Measurements from ENCODE around the gene MYB. TPM values are rescaled to one million over a fixed set of nuclear protein-coding genes. Genes with fewer than 3 reads are reported as not detected.

MYB gene
- total RNA-seq, 1 donor from 2014 or later = 0.24 TPM

DNA sequence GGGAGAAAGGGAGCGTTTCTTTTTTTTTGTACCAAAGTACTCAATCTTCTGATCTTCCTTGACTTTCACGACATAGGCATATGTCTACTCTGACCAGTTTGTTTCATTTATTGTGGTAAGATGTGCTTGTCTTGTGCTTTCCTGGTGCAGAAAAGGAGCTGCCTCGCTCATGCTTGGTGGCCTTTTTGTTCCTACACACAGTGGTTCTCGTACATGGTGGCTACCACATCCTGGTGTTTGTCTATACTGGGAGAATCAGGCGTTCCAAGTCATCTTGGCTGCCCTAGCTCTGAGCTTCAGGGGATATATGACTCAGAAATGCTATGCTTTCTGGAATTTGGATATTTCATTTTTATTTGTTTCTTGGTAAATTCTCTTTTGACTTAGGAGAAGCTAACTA is 31.8 kb downstream of the MYB start:
- intact Hi-C loops (cut with DNase I) = no loop called here
- no peak for DNase-seq (ENCODE audit: low spot score)

DNA sequence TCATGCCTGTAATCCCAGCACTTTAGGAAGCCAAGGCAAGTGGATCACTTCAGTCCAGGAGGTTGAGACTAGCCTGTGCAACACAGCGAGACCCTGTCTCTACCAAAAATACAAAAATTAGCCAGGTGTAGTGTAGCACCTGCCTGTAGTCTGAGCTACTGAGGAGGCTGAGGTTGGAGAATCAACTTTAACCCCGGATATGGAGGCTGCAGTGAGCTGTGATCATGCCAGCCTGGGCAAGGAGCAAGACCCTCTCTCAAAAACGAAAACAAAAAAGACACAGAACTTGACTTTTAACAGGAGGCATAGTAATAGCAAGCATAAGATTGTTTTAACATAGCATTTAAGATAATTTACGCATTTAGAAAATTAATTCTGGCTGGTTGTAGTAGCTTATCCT is 32.5 kb downstream of the MYB start:
- intact Hi-C loops (cut with DNase I) = no loop called here
- no peak for DNase-seq (ENCODE audit: low spot score)

DNA sequence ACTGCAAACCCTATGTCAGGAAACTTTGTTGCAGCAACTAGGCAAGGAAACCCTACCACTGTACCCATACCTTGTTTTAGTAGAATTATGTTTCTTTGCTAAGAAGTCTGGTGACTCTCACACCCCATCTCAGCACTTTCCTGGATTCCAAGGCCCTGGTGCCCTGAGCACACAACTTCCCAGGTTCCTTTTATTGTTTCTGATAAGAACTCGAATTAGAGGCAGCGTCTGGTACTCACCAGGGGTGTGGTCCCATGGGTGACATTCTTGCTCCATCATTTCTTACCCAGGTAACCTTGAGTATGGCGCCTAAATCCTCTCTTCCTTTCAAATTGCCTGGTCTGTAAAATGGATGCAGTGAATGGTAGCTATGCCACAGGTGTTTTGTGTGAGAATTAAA is 34.1 kb downstream of the MYB start:
- no peak for DNase-seq (ENCODE audit: low spot score)
- intact Hi-C loops (cut with DNase I) = no loop called here

DNA sequence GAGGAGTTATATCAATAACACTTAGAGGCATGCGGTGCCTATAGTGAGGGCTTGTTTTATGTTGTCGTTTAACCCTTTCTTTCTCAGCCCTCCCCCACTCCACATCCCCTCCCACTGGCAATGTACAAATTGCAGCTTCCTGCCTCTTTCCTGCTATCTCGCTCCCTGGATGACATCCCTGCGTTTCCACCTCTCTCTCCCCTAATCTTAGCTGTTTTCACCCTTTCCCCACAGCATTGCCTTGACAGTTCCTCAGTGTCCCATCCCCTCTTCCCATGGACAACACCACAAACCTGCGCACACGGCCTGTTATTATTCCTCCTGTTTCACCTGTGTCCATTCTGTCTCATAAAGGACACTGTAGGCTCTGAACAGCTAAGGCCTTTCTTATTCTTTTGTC is 34.5 kb downstream of the MYB start:
- intact Hi-C loops (cut with DNase I) = no loop called here
- no peak for DNase-seq (ENCODE audit: low spot score)

DNA sequence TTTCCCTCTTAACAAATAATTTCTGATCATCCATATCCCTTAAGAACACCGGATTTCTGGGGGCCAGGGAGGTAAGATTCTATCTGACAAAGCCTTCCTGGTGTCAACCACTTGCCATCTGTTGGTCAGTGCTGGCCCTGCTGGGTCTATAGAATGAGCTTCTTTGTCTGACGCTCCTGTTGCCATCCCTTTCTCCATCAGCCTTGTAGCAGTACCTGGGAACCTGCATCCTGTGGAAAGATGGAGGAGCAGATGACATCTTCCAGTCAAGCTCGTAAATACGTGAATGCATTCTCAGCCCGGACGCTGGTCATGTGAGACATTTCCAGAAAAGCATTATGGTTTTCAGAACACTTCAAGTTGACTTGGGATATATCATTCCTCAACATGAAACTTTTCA is 36.6 kb downstream of the MYB start:
- intact Hi-C loops (cut with DNase I) = no loop called here
- DNase-seq (ENCODE audit: low spot score) = no peak

DNA sequence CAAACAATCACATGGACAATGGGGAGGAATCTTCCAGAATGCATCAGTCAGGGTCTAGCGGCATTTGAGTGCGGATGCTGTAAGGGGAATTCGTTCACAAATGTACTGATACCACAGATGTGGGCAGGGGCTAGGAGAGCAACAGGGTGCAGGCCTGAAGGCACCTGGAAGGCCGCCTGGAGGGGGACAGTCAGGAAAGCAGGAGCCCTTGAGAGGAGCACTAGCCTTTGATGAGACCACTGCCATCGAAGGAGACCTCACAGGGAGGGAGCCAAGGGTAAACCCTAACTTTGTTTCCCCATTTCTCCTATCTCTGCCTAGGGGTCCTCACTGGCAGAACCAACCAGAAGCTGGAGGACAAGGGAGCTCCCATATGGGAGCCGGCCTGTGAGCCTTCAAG is 38.2 kb downstream of the MYB start:
- no peak for DNase-seq (ENCODE audit: low spot score)
- intact Hi-C loops (cut with DNase I) = no loop called here

DNA sequence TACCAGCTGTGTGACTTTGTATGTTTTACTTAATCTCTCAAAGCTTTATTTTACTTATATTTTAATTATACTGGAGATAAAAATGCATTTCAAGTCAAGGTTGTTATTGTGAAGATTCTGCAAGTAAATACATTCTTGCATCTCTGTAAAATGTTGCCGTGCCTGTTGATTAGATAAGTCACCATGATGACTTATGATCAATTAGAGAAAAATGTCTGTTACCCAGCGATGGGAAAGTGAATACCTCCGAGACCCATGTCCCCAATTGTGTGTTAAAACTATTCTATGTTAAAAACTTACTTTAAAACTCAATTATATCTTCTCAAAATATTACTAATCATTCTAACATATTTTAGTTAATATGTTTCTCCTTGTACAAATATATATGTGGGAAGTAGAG is 39.9 kb downstream of the MYB start:
- no peak for DNase-seq (ENCODE audit: low spot score)
- intact Hi-C loops (cut with DNase I) = no loop called here

DNA sequence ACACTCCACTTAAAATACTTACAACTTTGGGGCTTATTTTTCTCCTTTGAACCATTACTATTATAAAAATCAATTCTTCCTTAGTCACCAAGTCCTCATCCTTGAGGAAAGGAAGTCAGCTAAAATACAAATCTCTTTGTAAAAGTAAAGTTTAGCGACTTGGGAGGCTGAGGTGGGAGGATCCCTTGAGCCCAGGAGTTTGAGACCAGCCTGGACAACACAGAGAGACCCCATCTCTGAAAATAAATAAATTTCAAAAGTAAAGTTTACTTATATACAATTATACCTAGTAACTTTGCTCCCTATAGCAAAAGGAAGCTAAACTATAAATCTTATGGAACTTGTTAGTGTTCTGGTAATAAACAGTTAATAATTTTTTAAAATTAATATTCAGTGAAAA is 40.4 kb downstream of the MYB start:
- DNase-seq (ENCODE audit: low spot score) = no peak
- intact Hi-C loops (cut with DNase I) = no loop called here

DNA sequence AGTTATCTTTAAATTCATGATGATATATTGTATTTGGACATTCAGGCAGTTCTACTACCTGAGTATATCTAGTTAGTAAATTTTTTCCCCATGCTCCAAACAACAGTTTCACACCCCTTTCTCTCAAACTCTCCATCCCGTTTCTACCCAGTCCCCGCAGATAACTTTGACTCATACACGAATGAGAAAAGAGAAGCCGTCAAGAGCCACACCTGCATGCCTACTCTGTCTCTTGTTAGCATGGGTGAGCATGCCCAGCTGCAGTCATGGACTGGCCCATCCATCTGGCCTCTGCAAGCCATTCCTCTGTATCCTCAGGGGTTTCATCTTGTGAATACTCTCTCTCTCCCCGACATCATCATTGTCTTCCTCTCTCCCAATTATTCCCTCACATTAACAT is 41.5 kb downstream of the MYB start:
- intact Hi-C loops (cut with DNase I) = no loop called here

DNA sequence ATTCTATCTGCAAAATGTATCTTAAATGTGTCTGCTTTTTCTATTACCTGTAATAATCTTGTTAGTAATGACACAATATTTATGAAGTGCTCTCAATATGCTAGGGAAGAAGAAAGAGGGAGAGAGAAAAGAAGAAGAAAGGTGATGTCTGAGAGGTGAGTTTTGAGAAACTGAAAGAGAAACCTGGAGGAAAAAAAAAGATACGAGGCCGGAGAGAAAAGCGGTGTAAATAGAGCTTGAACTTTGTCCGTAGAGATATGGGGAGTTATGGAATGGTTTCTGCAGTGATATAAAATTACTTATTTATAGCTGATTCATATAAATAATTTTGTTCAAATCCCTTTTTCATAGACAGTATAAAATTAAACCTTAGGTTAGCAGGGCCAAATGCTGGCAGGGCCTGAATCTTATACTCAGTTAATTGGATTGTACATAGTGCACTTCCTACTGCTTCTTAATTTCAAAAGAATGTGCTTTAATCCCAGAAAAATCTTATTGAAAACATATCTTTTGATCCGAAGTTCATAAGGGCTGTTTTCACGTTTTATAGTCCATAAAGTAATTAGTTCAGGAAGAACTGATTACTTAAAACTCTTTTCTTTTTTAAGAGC is 43.0 kb downstream of the MYB start:
- DNase-seq (ENCODE audit: low spot score) = no peak
- intact Hi-C loops (cut with DNase I) = no loop called here

More for the DNA sequence above, 41.5 kb downstream of the MYB start:
- no peak for DNase-seq (ENCODE audit: low spot score)

DNA sequence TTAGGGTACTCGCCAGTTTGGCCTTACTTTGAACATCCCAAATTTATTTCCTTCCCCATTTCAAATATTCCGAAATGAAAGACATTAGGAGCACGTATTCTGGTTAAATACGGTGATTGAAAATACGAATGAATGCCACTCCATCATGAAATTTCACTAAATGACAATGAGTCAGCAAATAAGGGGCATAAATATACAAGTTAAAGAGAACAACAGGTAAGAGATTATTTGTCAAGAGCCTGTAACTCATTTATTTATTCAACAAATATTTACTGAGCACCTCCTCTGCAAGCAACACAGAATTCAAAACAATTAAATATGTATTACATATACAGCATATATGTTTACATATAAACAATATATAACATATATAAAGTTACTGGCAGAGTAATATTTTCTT is 44.8 kb downstream of the MYB start:
- DNase-seq (ENCODE audit: low spot score) = no peak
- intact Hi-C loops (cut with DNase I) = no loop called here

DNA sequence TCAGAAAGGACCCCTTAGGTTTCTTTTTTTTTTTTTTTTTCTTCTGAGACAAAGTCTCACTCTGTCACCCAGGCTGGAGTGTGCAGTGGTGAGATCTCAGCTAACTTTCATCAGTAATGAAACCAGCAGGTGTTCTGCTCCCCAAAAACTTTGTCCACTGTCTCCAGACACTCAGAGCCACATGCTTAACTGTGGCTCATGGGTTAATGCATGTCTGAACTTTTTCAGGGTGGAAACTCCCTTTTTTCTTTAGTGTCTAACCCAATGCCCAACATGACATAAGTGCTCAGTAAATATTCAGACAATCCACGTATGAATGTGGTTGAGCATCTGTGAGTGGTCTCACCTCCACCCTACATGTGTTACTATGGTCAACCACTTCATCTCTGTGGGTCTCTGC is 45.4 kb downstream of the MYB start:
- DNase-seq (ENCODE audit: low spot score) = no peak
- intact Hi-C loops (cut with DNase I) = no loop called here

DNA sequence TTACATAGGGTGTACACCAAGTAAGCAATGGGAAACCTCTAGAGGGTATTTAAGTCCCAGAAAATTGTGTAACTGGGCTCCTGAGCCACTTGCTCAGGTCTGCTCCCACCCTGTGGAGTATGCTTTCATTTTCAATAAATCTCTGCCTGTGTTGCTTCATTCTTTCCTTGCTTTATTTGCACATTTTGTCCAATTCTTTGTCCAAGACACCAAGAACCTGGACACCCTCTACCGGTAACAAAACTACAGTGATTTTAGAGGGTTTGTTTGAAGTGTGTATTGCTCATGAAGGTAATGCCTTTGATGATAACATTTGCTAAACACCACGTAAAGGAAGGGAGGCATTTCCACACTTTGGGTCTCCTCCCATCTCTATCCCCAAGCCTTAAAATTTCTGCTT is 46.2 kb downstream of the MYB start:
- intact Hi-C loops (cut with DNase I) = no loop called here
- DNase-seq (ENCODE audit: low spot score) = no peak

DNA sequence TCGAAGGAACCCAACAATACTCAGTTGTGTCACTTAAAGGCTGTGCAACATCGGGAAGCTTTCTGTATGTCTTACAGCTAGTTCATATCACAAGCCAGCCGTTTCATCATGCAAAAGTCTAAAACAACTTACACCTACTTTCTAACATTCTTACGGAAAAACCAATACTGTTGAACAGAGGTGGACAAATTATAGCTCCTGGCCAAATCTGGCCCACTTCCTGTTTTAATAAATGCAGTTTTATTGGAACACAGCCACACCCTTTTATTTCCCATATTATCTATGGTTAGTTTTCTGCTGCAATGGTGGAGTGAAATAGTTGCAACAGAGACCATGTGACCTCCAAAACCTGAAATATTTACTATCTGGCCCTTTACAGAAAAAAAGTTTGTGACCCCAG is 46.6 kb downstream of the MYB start:
- intact Hi-C loops (cut with DNase I) = no loop called here
- DNase-seq (ENCODE audit: low spot score) = no peak

DNA sequence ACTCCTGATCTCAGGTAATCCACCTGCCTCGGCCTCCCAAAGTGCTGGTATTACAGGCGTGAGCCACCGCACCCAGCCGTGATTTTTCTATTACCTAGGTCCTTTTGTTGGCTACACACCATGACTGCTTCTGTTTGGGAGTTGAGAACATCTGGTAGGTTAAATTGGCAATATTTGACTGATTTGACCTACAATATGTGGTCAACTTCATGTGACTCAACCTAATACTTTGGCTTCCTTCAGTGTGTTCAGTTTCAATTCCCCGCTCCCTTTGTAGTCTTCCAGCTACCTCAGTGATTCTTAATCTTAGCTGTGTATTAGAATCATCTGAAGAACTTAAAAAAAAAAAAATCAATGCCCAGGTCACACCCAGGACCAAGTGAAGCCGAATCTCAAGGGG is 47.4 kb downstream of the MYB start:
- intact Hi-C loops (cut with DNase I) = no loop called here
- no peak for DNase-seq (ENCODE audit: low spot score)

DNA sequence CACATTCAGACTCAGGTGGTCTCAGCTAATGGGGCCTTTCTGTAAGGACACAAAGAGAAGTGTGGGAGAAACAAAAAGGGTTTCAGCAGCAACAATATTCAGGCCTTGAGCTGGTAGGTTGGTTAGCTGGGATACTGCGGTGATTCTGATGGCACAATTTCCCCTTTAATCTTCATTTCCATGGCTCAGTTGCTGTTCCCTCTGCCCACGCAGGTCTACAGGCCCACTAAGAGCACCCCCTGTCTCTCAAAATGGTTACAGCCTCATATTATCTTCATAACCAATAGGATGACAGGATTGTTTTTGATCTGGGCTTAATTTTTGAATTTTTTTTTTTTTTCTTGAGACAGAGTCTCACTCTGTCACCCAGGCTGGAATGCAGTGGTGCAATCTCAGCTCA is 48.9 kb downstream of the MYB start:
- DNase-seq (ENCODE audit: low spot score) = no peak
- intact Hi-C loops (cut with DNase I) = no loop called here

DNA sequence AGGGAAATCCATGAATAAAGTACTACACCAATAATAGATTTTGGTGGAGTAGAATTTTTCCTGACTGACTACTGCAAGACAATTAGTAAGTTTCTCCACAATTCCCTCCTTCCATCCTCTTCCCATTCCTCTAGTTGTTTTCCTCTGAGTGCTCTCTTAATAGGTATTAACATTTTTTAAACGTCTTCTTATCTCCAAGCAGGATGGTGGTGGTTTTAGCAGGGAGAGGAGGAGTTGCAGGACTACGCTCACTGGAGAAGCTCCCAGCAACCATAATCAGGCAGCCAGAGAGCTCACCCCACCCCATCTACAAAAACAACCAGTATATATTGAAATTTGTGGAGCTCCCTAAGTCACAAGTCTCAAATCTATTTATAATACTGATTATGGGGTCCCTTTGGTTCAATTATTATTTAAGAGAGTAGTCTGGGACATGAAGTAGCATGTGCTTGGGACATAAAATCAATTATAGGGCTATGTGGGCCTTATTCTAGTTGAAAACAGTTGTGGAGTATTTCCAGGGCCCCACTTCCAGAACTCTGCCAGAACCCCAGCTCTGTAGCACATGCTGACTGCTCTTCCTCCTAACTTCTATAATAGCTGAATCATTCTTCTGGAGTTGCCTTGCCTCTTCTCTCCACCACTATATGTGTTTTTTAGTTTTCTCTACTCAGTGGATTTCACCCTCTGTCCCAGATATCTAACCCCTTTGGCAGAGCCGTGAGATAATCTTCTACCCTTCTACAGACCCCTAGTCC is 49.8 kb downstream of the MYB start:
- intact Hi-C loops (cut with DNase I) = no loop called here

DNA sequence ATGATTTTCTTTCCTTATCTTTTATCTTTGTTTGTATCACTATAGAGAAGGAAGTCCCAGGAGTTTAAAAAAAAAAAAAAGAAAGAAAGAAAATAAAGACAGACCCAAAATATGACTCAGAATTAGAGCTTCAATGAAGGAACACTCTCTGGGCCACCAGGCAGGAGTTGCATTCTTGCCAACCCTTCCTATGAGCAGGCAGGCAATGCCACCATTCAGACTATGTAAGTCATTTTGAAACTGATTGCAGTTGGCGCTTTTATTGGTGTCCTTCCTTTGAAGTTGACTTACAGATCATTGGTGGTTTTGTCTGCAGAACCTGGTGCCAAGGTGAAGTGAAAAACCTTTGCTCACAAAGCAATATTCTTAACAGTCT is 50.3 kb downstream of the MYB start:
- DNase-seq (ENCODE audit: low spot score) = no peak
- intact Hi-C loops (cut with DNase I) = no loop called here

More for the DNA sequence above, 49.8 kb downstream of the MYB start:
- no peak for DNase-seq (ENCODE audit: low spot score)

DNA sequence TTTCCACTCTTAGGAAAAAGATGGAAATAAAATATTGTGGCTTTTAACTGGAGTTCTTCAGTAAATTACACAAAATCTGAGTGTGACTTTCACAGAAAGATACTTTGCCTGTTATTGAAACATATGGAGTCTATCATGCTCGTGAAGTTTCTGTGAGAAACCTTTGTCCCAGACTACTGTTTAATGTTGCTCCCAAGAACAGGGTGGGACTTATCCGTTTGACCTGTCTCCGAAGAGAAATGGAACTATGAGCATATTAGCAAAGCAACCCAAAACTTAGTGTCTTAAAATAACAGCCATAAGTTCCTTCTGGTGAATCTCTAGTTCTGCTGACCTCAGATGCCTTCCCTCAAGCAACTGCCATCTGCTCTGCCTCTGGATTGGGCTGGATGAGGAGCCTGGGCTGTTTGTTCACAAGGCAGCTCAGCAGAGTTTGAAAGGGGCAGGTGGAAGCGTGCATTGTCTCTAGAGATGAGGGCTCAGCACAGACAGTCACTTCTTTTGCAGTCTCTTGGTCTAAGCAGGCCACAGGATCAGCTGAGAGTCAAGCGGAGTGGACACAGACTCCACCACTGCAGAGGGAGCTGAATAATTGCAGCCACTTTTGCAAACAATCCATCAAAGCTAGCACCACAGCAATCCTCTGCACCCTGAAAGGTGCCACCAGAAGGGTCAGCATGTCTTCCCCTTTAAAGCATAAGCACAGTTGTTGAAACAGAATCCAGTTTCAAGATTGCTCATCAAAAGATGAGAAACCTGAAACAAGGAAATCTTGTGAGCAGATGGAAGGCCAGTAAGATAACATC is 52.8 kb downstream of the MYB start:
- no peak for DNase-seq (ENCODE audit: low spot score)
- intact Hi-C loops (cut with DNase I) = no loop called here

DNA sequence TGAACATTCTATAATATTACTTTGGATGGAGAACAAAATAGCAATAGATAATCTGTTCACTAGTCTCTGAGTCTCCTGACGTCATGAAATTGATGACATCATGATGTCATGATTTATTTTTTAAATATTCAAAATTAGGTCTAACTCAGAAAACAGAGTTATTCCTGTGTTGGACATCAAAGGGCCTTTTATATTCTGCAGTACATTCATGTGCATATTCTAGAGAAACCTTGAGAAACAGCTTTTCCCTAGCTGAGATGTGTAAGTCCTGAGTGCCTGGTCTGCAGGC is 53.3 kb downstream of the MYB start:
- intact Hi-C loops (cut with DNase I) = no loop called here
- no peak for DNase-seq (ENCODE audit: low spot score)

DNA sequence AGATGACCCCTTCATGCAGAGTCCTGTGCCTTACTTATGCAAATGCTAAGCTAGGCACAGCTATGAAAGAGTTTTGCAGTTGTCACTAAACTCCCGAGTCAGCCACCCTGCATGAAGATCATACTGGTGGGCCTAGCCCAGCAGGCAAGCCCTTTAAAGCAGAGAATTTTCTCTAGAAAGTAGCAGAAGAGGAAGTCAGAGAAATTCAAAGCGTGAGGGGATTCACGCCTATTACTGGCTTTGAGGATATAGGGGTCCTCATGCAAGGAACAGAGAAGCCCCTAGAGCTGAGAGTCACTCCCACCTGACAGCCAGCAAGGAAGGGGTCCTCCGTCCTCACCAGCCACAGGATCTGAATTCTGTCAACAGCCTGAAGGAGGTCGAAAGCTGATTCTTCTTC is 54.6 kb downstream of the MYB start:
- intact Hi-C loops (cut with DNase I) = no loop called here
- no peak for DNase-seq (ENCODE audit: low spot score)
